Measurements from ENCODE around the gene PTPRN2. TPM values are rescaled to one million over a fixed set of nuclear protein-coding genes. Genes with fewer than 3 reads are reported as not detected.
"Not testable (repeated sequence)": the region's sequence is repeated elsewhere in the genome, so short reads cannot be mapped to it uniquely, and the experiment has no call there.

Gene PTPRN2
- polyA plus RNA-seq, 1 of the 3 experiments (the other 2 are of a cell fraction) = 4.0 TPM

- H3K79me2 ChIP-seq (ENCODE audit: insufficient read depth) = no peaks in the 10 kb centered on the region
- H3K27ac ChIP-seq (ENCODE audit: low read depth in 2 of 2, low read length in 1 of 2) = no peak overlapping the region; a peak in 1 of 4 replicates
- no peaks in the 10 kb centered on the region for H3K9me2 ChIP-seq
- no peaks in the 10 kb centered on the region for H3F3A ChIP-seq (replicated peaks; ENCODE audit: insufficient read depth)
- no peak overlapping the region for H2AFZ ChIP-seq (ENCODE audit: low read depth)
- POLR2A ChIA-PET = no interaction called here
- H3K36me3 ChIP-seq (replicated peaks in 1 of 2; ENCODE audit: control insufficient read depth in 1 of 2, insufficient read depth in 2 of 2, low read length in 1 of 2) = peaks cover 19 to 21% of the 10 kb centered on the region in 2 experiments
- H3K4me1 ChIP-seq (ENCODE audit: control insufficient read depth in 1 of 2, insufficient read depth in 2 of 2, low read depth in 1 of 2, low read length in 1 of 2) = no peaks in the 10 kb centered on the region; a peak in 1 of 4 replicates
- no peaks in the 10 kb centered on the region for H4K20me1 ChIP-seq (ENCODE audit: insufficient read depth)
- WGBS (ENCODE audit: low lambda C conversion rate) = 100% methylated on average over 3 of the region's 3 CpGs
- H3K4me2 ChIP-seq = no peak overlapping the region
- no peak for DNase-seq
- H3K9me3 ChIP-seq = no peaks in the 10 kb centered on the region
- no peak overlapping the region for H3K4me3 ChIP-seq (ENCODE audit: low read depth in 2 of 2, low read length in 1 of 2)
- CTCF ChIA-PET = no interaction called here
- no peaks in the 10 kb centered on the region for H3K27me3 ChIP-seq (ENCODE audit: insufficient read depth)
- TF ChIP-seq GABPA (IDR thresholded peaks at IDR 0.05; ENCODE audit: low read depth) (no peak), RXRA (IDR thresholded peaks at IDR 0.05; ENCODE audit: borderline replicate concordance, low read depth) (no peak), ELF1 (IDR thresholded peaks at IDR 0.05) (no peak), CHD2 (IDR thresholded peaks at IDR 0.05; ENCODE audit: low read length, partially characterized antibody) (no peak), YY1 (IDR thresholded peaks at IDR 0.05; ENCODE audit: low read depth) (no peak), RFX5 (IDR thresholded peaks at IDR 0.05; ENCODE audit: low read length) (no peak), NRF1 (IDR thresholded peaks at IDR 0.05; ENCODE audit: low read depth, low read length) (no peak), EZH2phosphoT487 (IDR thresholded peaks at IDR 0.05; ENCODE audit: borderline replicate concordance, low read depth) (no peak), TEAD4 (IDR thresholded peaks at IDR 0.05; ENCODE audit: borderline replicate concordance, insufficient read depth) (no peak), RCOR1 (IDR thresholded peaks at IDR 0.05; ENCODE audit: low read length) (no peak), FOSL2 (IDR thresholded peaks at IDR 0.05; ENCODE audit: borderline replicate concordance, low read depth) (no peak), MEF2A (IDR thresholded peaks at IDR 0.05; ENCODE audit: borderline replicate concordance, low read depth) (no peak), POLR2AphosphoS5 (IDR thresholded peaks at IDR 0.05; ENCODE audit: low read depth, low read length) (no peak), JUND (IDR thresholded peaks at IDR 0.05) (no peak), USF2 (IDR thresholded peaks at IDR 0.05; ENCODE audit: borderline replicate concordance, low read depth, low read length) (no peak), SIN3A (IDR thresholded peaks at IDR 0.05; ENCODE audit: borderline replicate concordance, low read depth, low read length) (no peak), FOXM1 (IDR thresholded peaks at IDR 0.05; ENCODE audit: low read depth) (no peak), ZBTB33 (IDR thresholded peaks at IDR 0.05; ENCODE audit: borderline replicate concordance, low read depth) (no peak), TAF1 (IDR thresholded peaks at IDR 0.05; ENCODE audit: borderline replicate concordance, low read depth, low read length) (no peak)
- TF ChIP-seq, protein P1, sequence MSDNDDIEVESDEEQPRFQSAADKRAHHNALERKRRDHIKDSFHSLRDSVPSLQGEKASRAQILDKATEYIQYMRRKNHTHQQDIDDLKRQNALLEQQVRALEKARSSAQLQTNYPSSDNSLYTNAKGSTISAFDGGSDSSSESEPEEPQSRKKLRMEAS (IDR thresholded peaks at IDR 0.05; ENCODE audit: low read depth) = no peak
- H3K9ac ChIP-seq = no peak overlapping the region
Measured at GRCh38 chr7:158631574-158632195, 44.1 kb upstream of the PTPRN2 start.

DNA sequence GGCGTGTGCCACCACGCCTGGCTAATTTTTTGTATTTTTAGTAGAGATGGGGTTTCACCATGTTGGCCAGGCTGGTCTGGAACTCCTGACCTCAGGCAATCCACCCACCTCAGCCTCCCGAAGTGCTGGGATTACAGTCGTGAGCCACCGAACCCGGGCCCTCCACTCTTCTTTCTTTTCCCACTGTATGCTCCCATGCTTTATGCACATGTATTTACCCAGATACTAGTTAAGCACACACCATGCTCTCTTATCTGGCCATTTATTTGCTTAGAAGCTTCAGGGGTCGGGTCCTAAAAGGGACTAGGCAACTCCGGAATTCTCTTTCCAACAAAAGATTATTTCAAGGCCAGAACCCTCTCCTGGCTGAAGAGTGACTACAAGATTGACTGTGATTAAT is 38.7 kb upstream of the PTPRN2 start:
- H3K4me2 ChIP-seq; H4K20me1 ChIP-seq (ENCODE audit: insufficient read depth); DNase-seq; H3K4me3 ChIP-seq (ENCODE audit: low read depth in 2 of 2, low read length in 1 of 2); H2AFZ ChIP-seq (ENCODE audit: low read depth); H3K27me3 ChIP-seq (ENCODE audit: insufficient read depth); POLR2A ChIA-PET; H3K9me2 ChIP-seq; H3K9me3 ChIP-seq; H3K27ac ChIP-seq (ENCODE audit: low read depth in 2 of 2, low read length in 1 of 2); H3K79me2 ChIP-seq (ENCODE audit: insufficient read depth); H3F3A ChIP-seq (replicated peaks; ENCODE audit: insufficient read depth); H3K4me1 ChIP-seq (ENCODE audit: control insufficient read depth in 1 of 2, insufficient read depth in 2 of 2, low read depth in 1 of 2, low read length in 1 of 2); H3K9ac ChIP-seq: not testable (repeated sequence)
- CTCF ChIA-PET = interaction anchor here (1.1 to 1.2 kb wide), 2 partner anchors 41 to 131 kb away, joined by 3 read pairs; no protein-coding TSS in a partner anchor
- WGBS (ENCODE audit: low lambda C conversion rate) = 96% methylated on average over 8 of the region's 8 CpGs
- peaks cover 14 to 24% of the 10 kb centered on the region in 2 experiments for H3K36me3 ChIP-seq (replicated peaks in 1 of 2; ENCODE audit: control insufficient read depth in 1 of 2, insufficient read depth in 2 of 2, low read length in 1 of 2)
